HG03575 (cell line): ENCODE results near the gene C2CD3.

Experiments used
- ATAC-seq: cut with Tn5 transposase; IDR thresholded peaks from one replicate; pipeline ENCODE4 v1.9.1; 2021; ENCODE audit not compliant: unreplicated experiment, insufficient number of reproducible peaks, low FRiP score; ENCODE audit errors: extremely low read depth

Gene C2CD3

DNA sequence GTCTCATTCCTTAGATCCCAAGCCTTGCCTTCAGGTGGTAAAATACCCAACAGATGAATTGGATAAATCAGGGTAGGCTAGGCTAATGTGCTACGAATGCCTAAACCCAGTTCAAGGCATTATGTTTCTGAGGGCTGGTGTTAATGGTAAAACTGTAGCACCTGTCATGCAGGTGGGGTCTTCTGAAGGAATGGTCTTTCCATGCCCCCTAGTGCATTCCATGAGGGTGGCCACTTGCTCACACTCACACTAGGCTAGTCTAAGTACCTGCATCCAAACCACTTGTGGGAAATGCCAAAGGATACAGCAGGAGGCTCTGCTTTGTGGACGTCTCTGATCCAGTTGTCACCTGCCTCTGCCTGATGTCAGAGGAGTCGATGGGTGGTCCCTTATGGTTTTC, 137.8 kb downstream of the C2CD3 start:
- ATAC-seq, result no peak

DNA sequence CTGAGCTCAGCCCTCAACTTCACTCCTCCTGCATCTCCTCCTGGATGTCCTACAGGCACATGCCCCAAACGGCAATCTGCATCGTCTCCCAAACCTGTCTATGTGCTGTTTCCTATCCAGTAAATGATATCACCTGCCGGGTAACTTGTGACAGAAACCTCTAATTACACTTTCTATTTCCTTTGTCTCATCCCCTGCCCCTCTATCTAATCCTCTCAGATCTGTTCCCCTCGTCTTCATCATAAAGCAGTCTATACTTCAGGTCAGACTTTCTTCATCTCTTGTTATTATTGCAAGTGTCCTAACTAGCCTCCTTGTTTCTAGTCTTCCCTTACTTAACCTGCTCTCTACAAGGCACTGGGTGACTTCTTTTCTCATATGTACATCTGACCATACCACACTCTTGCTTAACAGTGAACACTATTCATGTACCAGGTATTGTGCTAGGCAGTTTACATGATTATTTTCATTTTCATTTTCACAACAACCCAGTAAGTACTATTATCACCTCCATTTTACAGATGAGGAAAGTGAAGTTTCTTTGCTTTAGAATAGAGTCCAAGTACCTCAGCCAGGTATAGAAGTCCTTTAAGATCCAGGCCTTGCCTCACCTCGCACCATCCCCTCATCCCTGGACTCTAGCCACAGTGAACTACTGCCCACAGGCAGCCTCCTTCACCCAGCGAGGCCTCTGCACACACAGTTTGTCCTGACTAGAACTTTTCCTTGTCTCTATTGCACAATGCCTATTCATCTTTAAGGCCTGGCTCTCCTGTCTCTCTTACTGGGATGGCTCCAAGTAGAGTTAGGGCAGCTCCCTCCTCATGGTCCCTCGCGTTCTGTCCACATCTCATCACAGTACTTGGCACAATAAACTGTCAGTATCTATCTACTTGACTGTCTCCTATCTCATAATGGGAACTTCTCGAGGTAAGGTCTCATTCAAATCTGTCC, 139.8 kb downstream of the C2CD3 start:
- no peak for ATAC-seq

DNA sequence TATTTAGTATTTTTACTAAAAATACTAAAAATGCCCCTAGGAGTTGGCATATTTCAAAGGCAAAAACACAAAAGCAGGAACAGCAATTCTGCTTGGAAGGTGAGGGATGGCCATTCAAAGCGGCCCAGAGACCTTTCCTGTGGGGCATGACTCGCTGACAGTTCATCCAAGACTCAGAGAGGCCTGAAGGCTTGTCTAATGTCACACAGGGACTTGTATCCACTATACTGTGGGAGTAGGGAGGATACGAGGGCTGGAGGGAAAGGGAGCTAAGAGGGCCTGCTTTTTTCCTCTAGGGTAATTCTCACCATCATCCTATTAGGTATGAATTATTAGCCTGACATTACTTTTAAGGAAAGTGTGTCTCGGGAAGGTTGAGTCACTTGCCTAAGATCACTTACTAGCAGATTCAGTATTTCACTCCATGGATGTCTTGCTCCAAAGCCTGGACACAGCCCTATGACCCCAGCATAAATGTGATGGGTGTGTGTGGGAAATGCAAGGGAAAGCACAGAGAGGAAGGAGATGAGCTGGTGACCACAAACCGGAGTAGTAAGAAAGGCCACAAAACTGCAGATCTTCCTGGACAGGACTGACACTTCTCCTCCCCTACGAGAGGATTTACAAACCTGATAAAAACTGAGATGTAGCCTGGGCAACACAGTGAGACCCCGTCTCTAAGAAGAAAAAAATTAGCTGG, 145.2 kb downstream of the C2CD3 start:
- no peak for ATAC-seq

DNA sequence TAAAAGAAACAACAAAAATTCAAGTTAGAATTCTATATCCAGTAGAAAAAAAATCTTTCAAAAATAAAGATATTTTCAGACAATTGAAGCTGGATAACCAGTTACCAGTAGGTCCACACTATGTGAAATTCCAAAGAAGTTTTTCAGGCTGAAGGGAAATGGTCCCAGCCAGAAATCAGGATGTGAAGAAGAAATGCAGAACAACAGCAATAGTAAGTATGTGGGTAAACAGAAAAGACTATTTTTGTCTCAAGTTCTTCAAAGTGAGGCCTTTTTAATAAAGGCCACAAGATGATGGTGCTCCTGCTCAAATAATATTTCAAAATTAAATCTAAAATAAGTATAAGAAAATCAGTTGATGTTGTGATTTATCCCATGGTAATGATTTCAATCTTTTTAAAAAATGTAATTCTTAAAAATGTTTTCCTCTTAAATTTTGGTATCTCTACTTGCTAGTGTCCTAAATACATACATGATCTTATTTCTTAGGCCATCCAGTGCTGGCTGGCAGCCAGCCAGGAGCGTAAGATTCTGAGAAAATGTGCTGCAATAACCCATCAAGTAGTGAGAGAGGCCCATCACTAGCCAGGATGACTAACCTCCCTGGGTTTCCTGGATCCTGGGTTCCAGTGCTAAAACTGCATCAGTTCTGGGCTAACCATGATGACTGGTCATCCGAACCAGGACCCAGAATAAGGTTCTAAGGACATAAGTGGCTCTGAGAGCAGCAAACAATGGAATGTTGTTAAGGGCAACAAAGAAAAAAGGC, 146.4 kb downstream of the C2CD3 start:
- ATAC-seq, result no peak

DNA sequence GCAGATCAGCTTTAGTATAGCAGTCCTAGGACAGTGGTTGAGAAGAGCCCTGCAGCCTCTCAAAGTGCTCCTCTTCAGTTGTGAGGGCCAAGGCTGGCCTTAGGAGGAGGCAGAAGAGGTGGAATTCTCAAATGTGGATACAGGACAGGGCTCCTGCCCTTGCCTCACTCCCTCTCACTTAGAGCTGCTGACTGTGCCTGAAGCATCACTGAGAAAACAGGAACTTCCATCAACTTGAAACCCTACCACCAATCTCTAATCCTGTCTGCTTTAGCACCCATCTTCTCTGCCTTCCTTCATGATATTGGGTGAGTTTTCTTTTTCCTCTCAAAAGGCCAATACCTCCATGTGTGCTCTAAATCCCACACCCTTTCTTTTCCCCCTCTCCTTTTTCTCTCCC, 147.5 kb downstream of the C2CD3 start:
- ATAC-seq, result no peak

DNA sequence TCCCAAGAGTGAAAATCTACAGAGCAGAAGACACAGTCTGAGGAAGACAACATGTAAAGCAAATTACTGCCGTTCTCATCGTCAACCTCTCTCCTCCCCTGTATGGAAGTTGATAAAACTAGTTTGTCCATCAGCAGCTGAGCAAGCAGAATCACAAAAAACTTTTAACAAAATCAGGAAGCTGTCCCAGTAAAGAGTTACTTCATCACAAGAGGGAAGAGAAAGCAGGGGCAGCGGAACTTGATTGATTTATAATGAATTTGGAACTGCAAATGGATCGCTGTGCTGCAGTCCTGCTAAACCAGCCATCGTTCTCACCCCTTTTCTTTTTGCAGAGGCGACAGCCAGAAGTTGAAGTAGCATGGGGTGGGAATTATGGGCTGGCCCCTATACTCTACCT, 148.3 kb downstream of the C2CD3 start:
- ATAC-seq, result no peak

DNA sequence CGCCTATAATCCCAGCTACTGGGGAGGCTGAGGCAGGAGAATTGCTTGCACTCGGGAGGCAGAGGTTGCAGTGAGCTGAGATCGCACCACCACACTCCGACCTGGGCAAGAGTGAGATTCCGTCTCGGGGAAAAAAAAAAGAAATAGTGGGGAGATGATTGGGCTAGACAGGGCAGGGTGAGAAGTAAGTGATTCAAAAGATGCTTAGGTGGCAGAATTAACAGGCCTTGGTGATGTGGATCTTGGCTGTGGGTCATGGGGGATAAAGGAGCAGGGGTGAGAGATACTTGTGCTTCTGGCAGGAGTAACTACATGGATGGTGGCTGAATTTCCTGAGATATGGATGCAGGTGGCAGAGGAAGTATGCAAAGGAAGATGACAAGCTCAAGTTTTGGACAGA, 148.8 kb downstream of the C2CD3 start:
- ATAC-seq, result no peak

DNA sequence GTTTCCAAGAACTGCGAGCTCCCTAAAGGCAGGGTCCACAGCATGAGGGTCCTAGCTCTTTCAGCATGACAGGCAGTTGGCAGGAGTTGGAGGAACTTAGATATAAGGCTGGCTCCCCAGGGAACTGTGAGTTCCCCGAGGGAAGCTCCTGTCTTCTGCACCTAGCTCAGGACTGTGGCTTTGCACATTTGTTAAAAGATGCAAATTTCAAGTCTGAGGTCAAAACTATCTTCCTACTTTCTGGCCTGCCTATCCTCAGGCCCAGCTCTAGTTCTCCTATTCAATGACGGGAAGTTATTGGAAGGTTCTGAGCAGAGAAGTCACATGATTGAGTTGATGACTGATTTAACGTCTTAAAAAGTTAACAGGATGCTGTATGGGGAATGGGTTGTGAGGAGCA, 150.3 kb downstream of the C2CD3 start:
- no peak for ATAC-seq

DNA sequence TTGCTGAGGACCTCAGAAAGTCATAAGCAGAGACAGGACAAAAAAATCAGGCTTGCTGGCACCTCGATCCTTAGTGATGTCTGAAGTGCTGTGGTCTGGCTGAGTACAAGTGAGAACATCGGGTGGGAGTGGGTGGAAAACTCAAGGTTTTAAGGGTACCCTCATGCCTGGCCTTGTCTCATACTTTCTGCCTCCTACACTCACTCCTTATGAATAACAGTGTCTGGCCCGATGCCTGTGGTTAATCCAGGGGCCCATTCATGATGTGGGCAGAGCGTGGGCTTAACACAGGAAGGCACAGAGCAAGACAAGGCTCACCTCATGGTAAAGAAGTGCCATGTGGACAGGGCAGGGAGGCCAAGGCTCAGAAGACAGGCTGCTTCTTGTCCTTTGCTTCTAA, 150.9 kb downstream of the C2CD3 start:
- no peak for ATAC-seq

DNA sequence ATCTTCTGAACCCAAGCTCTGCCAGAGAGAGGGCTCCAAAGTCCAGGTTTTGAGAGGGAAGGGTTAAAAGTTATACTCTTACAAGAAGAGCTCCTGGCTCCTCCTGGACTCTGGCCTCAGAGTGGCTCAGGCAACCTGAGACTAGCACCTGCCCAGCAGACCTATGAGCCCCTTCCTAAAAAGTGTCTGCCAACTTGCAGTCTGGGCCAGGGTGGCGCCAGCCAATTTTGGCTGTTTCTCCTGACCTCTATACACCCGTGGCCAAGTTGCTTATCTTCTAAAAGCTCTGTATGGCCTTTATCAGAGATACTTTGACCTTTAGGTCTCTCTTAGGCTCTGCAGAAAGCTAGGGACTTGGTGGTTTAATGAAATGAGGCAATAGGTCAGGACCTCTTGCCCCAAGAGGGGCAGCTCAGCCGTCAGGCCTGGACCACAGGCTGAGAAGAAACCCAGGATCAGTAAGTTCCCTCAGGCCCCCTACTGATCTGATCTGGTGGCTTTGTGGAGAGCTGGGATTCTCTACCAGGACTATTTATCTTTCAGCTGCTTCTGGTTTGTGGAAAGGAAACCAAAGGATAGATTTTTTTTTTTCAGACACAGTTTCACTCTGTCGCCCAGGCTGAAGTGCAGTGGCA, 151.6 kb downstream of the C2CD3 start:
- ATAC-seq, result no peak

DNA sequence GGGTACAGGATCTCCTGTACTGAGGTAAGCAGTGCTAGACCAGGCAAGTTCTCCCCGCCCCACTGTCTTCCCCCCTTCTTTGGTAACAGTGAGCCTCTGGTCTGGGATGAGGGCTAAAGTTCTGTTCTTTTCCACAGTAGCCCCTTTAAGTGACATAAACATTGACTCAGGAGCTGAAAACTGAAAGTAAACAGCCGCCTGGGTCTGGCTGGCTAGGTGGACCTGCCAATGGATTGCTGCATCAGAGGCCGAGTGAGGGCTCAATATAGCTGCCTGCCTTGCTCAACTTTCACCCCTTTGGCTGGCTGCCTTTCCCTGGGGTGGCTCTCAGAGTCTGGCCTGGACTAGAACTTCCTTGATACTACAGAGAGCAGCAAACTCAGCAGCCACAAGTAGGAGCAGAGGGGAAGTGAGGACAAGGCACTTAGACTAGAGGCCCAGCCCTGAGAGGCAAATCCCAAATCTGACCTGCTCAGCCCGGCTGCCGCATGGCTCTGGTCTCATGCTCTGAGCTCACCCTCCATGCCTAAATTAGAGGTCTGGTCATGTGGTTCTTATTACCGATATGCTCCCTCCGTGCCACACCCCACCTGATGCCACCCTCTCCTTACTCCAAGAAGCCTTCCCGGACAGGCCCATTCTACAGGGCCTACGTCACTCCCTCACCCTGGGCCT, 152.3 kb downstream of the C2CD3 start:
- ATAC-seq, result no peak

DNA sequence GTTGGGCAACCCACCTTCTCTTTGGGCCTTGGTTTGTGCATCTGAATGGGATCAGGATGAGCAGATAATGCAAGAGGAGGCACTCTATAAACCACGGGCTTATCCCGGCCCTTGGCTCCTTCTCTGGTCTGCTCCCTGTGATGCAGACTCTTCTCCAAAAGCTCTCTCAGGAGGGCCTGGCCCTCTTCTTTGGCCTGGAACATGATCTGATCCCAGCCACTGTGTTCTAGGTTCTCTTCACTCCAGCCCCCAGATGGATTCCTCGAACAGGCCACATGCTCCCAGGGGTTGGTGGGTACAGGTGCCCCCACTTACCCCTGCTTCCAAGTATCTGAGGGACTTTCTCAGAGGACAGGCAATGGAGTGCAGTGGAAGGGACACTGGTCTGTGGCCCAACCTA, 153.2 kb downstream of the C2CD3 start:
- ATAC-seq, result no peak

DNA sequence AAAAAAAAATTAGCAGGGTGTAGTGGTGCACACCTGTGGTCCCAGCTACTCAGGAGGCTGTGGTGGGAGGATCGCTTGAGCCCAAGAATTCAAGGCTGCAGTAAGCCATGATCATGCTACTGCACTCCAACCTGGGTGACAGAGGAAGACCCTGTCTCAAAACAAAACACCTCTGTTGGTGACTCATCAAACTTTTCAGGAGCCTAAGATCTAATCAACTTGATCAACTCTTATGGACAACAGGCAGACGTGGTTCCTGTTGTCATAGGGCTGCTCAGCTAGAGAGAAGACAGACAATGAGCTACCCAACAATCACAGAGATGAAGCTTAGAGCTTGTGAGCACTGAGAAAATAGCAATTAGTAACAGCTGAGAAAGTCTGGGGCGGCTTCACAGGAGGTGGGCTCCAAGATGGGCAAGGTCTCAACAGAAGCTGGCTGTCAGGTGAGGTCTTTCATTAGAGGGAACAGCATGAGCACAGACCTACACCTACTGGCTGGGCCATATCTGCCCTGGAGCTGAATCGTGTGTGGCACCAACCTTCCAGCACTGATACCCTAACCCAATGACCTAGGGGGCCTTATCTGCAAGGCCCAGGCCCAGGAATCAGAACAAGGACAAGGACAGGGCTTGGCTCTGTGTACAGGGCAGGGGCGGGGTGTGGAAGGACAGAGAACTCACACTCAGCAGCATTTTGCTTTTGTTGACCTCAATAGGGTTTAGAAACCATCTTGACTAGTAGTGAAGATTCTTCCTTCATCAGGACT, 154.7 kb downstream of the C2CD3 start:
- no peak for ATAC-seq

DNA sequence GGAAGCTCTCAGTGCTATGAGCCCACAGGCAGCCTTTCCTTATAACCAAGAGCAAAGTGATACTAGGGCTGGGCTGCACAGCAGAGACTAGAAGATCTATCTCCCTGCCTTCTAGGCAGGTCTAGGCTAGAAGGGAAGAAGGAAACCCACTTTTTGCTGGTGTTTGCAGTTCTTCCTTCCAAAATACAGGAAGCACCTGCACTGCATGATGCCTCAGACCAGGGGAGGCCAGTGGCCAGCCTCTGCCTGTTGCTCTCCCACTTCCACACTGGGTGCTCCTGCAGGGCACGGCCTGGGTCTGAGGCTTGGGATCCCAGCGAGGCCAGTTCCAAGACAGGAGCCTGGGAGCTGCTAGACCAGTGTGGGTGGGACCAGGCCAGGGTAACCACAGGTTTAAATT, 155.9 kb downstream of the C2CD3 start:
- no peak for ATAC-seq

DNA sequence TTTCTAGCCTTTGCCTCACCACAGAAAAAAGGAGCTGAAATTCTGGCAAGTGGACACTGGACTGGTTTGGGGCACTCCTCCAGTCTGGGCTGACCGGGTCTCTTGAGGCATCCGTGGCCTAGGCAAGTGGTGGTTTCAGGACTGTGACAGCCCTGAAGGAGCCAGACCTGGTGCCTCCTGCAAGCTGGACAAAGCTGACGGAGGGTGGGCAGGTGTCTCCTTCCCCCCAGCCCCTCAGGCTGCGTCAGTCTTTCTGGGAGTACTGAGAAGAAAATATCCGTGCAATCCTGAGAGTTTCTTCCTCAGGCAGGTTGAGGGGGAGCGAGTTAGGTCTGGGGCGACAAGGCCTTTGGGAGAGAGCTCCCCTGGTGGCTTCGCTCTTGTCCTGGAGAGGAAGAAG, 157.7 kb downstream of the C2CD3 start:
- ATAC-seq, result no peak

DNA sequence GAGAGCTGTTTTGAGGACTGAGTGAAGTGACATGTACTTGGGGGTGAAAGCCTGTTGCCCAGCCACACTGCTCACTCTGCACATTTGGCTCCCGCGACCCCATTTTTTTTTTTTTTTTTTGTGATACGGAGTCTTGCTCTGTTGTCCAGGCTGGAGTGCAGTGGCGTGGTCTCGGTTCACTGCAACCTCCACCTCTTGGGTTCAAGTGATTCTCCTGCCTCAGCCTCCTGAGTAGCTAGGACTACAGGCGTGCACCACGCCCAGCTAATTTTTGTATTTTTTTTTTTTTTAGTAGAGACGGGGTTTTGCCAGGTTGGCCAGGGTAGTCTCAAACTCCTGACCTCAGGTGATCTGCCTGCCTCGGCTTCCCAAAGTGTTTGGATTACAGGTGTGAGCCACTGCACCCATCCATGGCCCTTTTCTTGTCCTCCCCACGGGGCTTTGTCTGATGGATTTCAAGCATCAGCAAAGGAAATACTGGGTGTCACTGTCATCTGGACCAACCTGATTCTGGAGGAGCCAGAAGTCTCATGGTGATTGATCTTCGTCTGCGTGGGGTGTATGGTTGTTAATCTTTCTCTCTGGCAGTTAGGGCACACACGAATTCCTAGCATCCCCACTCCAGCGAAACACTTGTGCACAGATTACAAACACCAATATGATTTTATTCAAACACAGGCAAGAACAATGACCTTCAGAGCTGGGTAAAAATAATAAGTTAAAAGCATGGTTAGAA, 158.6 kb downstream of the C2CD3 start:
- no peak for ATAC-seq

DNA sequence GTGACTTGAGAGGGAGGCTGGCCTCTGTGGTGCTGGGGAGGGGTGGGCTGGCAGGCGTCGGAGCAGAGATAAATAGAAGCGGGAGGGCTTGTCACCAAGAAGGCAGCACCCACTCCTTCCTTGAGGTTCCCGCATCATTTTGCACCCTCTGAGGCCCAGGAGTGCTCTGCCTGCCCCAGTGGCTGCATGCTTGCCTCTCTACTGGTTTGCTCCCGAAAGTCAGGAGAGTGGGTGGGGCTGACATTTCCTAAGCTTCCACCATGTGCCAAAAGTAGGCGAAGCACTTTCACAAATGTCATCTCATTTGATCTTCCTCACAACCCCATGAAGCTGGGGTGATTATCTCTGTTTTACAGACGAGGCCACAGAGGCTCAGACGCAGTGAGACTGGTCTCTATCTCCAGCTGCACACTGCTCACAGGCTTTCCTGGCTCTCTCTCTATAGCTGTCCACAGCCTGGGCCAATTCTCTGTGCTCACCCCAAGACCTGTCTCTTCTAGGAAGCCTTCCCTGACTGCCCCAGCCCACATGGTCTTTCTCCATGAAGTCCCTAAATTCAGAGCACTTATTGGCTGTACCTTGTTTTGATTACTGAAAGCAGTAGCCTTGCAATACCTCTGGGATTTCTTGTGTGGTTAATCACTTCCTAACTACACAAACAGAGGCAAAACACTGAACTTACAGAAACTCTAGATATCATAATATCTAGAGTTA, 159.3 kb downstream of the C2CD3 start:
- ATAC-seq, result peak; percentile 40
